NCI-H748 (cell line): ENCODE data around the gene COL11A2.

ENCODE experiments used
- DNase-seq: peaks from one replicate; lab custom pipeline; 2025; ENCODE audit not compliant: unreplicated experiment; lab: John Stamatoyannopoulos, UW

The COL11A2 gene

DNA sequence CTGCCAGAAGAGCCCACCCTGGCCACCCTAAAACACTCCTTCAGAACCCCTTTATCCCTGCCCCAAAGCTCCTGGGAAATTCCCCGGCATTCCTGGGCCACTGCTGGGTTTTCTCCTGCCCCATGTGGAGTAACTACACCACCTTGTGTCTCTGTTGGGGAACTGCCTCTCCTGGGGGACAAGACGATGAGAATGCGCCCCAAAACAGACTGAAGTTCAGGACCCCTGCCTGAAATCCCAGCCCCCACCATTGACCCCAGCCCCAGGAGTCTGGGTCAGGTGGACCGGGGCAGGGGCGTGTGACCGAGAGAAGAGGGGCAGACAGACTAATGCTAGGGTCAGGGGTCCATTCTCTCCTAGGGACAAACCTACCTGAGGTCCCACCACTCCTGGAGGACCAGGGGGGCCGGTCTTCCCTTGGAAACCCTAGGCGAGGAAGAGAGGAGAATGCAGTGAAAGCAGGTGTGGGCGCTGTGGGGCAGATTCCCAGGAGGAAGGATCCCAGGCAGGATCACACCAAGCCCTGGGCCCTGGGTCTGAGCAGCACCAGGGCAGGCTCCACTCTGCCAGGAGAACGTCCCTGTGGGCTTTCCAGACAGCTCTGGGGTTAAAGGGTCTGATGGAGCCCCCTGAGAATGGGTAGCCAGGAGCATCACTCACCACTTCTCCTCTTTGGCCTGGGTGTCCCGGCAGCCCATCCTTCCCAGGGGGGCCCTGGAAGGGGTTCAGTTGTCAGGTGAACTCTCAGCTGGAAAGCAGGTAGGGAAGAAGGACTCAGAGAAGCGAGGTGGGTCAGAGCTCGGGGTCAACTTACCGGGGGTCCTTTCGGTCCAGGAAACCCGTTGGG is 19.4 kb downstream of the COL11A2 start:
- DNase-seq, result no peak

DNA sequence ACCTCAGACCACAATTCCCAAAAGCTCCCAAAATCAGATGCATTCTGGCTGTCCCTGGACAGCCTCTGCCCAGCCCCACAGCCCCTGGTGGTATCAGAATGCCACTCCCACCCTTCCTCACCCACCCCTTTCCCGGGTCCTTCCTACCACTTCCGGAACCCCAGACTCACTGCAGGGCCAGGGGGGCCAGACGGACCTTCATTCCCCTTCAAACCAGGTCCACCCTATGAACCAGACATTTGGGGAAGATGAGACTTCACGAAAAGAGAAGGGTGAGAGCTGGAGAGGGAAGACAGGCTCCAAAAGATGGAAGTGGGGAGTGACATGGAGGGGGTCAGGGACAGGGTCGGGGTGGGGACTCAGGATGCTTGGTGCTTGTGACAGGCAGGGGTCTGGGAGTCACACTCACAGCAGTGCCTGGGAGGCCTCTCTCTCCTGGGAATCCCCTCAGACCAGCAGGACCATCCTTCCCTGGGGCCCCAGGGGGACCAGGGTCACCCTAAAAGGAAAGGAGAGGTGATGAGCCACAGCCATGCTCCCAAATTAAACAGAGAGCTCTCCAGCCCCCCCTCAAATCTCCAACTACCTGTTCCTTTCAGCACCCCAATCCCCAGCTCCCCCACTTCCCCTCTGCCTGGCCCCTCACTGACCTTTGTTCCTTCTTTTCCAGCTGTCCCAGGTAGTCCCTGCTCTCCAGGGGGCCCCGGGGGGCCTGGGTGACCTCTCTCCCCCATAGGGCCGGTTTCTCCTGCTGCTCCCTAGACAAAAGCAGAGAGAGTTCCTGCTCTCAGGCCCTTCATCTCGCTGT is 20.2 kb downstream of the COL11A2 start:
- DNase-seq, result no peak

DNA sequence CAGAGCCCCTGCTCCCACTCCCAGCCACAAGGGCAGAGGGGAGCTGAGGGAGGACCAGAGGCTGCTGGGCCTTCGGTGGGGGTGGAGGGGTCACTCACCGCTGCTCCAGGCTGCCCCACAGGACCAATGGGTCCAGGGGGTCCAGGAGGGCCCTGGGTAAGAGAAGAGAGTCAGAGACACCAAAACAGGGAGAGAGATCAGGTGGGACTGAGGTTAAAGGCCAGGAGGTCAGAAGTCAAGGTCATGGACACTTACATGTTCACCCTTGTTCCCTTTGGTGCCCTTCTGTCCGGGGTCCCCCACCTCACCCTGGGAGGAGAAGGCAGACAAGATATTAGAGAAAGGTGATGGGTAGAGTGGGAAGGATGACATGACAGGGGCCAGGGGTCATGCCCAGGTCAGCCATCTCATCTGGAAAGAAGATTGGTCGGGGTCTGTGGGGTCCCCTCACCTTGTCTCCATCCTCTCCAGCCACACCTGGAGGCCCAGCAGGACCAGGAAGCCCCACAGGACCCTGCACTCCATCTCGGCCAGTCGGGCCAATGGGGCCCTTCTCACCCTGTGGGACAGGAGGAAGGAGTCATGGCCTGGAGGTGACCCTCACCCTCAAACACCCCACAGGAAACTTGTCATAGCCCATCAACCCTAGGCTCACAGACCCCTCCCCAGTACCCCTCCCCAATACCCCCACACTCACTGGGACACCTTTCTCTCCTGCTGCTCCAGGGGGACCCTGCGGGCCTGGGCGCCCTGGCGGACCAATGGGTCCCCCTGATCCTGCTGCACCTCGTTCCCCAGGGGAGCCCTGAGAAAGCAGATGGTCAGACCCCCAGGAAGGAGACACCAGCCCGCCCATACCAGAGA is 21.0 kb downstream of the COL11A2 start:
- DNase-seq, result no peak

DNA sequence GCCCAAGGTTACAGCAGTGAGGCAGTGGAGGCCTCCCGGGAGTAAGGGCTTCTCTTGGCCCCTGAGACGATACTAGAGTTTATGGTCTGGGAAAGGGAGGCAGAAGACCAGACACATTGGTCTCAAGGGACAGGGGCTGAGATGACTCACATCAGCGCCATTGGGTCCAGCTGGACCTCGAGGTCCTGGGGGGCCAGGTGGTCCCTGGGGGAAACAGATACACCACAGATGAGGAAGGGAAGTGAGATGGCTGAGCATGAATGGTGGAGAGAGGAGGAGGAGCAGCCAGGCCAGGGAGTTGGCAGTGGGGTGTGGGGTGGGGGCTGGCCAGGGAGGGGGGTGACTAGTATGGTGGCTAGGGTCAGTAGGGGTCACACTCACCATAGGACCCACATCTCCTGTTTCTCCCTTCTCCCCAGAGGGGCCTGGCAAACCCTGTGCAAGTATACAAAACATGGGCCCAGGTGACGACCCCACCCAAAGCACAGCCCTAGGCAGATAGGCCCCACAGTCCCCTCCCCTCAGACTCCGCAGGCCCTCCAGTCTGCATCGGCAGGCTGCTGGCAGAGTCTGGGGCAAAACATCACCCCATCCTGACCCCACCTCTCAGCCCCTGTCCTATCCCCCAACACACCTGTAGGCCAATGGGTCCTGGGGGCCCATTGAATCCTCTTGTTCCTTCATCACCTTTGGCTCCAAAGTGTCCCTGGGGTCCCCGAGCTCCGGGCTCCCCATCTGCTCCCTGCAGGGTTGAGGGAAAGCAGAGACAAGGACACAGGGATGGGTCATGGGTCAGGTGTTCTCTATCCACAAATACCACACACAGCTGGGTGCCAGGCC is 21.9 kb downstream of the COL11A2 start:
- DNase-seq, result no peak

DNA sequence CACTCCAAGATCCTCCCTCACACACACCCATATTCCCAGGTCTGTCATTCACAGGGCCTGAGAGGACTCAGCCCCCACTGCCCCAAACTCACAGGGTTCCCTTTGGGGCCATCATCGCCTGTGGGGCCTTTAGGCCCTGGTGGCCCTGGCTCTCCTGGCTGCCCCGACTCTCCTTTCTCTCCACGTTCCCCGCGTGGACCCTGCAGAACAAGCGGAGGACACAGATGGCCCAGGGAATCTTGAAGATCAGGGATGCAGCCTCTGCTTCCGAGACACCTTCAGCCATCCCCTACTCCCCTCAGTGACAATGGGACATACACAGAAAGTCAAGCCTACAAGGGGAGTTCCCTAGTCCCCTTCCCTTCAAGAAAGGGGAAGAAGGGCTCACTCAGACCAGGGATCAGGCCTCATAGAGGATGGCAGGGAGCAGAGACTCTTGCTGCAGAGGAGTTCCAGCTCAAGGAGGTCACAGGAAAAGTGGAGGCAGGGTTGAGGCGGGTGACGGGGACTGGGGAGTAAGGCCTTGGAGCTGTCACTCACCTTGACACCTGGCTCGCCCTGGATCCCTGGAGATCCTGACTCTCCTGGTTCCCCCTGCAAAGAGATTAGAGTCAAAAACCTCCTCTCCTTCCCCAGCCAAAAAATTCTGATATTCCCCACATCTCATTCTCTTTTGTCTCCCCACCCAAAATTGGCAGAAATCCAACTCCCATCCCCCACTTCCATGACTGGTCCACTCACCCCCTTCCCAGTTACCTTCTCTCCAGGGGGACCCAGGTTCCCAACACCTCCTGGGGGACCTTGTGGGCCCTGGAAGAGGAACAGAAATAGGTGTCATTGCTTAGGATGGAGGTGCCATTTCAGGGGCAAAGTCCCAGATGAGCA is 22.7 kb downstream of the COL11A2 start:
- DNase-seq, result no peak

DNA sequence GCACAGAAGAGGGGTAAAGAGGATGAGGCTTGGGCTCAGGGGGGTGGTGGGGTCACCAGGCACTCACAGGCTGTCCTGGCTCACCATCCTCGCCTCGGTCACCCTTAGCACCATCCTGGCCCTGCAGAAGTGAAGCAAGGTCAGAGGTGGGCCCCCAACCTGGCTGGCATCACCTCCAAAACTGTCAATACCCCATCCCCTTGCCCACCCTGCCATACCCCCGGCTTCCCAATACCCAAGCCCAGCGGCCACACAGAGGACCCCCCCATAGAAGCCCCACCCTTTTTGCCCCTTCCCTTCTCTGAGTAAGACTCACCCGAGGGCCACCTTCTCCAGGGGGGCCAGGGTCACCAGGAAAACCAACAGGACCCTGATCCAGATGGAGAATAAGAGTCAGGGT is 23.6 kb downstream of the COL11A2 start:
- DNase-seq, result no peak

DNA sequence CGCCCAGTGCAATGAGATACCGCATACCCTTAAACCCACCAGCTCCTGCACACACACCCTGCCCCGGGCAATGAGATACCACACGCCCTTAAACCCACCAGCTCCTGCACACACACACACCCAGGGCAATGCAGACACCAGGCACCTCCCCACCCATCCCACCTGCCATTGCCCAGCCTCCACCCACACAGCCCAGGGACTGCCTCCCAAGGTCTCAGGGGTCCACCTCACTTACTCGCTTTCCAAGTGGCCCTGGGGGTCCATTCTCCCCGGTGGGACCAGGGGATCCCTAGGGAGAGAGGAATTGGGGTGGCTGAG is 24.0 kb downstream of the COL11A2 start:
- DNase-seq, result no peak

DNA sequence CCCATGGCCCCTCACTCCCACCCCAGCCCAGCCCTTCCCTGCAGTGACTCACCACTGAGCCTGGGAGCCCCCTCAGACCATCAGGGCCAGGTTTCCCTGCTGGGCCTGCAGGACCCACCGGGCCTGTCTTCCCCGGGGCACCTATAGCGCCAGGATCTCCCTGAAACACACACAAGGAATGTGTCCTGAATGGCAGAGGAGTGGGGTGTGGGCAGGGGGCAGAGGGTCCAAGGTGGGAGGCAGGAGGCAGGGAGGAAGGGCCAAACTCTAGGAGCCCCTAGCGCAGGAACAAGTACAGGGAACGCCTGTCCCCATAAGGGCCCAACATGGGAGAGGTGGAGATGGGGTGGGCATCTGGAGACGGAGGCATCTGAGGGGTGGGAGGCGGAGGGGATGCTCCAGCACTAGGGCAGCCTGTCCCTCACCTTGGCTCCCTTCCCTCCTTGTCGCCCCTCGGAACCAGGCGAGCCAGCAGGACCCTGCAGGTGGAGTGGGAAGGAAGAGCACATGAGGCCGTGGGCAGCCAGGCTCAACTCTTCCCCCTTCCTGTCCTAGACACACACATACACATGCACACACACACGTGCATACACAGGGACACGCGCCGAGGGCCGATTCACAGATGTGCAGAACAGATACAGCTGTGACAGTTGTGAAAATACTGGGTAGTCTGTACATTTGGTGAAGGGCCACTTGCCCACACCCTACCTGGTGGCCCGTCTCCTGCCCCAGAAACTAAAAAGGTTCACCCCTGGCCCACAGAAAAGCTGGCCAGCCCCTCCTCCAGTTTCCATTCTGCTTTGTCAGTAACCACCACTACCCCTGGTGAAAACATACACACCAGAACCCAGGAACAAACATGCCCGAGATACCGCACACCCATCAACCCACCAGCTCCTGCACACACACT is 24.6 kb downstream of the COL11A2 start:
- no peak for DNase-seq

DNA sequence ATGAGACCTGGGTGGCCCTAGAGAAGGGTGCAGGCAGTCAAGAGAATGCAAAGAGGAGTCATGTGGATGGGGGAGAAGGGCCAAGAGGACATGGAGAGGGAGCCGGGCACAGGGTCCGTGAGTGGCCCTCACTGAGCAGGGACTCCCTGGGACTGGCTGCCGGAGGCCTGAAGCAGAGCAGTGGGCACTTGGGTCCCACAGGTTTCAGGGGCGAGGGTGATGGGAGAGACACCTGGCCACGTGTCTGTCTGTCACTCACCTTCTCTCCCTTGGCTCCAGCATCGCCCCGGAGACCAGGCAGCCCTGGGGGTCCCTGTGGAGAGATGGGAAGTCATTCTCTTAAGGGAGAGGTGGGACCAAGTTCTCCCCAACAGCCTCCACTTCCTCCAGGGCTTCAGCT is 25.5 kb downstream of the COL11A2 start:
- no peak for DNase-seq

DNA sequence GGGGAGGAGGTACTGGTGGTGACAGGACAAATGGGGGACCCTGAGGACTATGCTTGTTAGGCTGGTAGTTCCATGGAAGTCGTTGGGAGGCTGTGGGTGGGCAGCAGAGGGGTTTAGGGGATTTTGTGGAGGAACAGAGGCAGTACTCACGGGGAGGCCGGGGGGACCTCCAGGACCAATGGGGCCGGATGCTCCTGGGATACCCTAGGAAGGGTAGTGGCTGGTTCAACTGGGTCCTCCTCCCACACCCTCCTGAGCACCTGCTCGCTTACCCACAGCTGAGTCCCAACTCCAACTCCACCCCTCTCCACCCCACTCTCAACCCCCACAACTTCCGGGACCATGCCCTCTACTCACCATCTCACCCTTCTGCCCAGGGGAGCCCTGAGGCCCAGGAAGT is 25.9 kb downstream of the COL11A2 start:
- no peak for DNase-seq

DNA sequence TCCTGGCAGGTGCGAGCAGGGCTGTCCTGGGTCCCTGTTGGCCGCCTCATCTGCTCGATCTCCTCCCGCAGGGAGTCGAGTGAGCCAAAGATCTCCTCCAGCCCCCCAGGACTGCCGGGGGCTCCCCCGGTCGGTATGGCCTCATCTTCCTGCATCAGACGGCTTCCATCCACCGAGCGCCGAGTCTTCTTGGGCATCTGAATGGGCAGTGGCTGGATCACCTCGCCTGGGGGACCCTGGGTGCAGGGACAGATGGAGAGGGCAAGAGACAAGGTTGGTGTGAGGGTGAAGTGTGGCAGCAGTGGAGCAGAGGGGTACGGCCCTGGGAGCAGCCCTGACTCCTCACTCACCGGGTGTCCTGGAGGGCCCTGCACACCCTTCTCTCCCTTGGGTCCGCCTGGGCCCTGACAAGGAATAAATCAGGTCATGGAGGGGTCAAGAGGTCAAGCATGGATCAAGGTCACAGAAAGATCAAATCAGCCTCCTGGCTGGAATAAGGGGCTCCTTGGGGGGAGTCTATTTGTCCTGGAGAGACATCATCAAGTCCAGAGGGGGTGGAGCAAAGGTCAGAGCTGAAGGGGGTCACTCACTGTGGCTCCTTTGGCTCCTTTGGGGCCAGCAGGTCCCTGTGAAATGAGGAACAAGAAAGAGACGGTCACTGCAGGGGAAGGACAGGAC is 26.5 kb downstream of the COL11A2 start:
- no peak for DNase-seq

DNA sequence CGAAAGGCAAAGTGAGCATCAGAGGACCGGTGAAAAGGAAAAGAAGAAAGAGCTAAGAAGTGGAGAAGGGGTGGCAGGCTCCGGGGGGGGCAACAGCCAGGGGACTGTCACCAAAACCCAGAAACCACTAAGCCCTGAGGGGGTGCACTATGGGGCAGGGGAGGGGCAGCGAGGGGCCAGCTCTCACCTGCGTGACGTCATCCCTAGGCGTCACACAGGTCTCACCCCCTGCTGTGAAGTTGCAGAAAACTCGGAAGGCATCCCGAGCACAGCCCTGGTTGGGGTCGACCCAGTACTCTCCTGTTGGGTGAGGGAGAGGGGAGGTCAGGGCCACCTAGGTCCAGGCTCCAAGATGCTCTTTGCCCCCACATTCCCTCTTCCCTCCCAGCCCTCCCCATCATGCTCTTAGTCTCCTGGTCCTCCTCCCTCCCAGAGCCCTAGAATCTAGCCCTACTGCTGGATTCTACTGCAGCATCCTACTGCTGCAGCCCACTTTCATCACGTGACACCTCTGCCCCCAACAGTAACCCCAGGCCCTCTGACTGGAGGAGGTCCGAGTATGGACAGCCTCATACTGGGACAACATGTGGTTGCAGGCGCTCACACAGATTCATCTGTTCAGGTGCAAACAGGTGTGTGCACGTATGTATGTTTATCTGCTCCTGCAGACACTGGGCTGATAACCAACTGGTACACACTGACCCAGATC is 27.4 kb downstream of the COL11A2 start:
- no peak for DNase-seq

DNA sequence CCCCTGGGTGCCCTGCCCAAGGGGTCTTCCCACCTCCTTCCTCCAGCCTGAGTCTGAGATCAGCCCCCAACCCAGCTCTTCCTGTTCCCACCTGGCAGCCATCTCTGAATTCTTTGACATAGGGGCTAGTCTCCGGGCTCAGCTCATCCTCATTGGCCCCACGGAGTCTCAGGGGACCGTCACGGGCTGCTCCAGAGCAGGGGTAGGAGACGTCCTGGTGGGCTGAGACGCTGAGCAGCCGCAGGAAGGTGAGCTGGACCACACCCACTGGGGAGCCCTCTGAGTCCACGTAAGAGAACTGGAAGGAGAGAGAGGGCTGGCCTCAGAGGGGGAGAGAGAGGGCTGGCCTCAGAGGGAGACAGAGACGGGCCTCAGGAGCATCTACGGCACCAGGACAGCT is 28.1 kb downstream of the COL11A2 start:
- DNase-seq, result no peak

DNA sequence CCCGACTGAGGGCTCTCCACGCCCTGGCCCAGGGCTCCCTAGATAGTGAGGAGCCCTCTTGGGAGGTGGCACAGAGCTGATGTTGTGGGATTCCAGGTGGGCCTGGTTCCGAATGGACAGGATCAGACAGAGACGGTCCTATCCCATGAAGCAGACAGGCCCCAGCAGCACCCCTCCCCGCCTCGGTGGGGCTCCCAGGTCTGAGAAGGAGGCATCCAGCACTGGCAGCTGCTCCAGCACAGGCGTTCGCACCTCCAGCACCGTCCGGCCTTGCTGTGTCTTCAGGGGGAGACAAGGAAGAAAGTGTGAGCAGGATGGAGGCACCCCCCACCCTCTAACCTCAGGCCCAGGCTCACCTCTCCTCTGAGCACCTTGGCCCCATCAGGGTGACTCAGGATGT is 28.7 kb downstream of the COL11A2 start:
- DNase-seq, result no peak

DNA sequence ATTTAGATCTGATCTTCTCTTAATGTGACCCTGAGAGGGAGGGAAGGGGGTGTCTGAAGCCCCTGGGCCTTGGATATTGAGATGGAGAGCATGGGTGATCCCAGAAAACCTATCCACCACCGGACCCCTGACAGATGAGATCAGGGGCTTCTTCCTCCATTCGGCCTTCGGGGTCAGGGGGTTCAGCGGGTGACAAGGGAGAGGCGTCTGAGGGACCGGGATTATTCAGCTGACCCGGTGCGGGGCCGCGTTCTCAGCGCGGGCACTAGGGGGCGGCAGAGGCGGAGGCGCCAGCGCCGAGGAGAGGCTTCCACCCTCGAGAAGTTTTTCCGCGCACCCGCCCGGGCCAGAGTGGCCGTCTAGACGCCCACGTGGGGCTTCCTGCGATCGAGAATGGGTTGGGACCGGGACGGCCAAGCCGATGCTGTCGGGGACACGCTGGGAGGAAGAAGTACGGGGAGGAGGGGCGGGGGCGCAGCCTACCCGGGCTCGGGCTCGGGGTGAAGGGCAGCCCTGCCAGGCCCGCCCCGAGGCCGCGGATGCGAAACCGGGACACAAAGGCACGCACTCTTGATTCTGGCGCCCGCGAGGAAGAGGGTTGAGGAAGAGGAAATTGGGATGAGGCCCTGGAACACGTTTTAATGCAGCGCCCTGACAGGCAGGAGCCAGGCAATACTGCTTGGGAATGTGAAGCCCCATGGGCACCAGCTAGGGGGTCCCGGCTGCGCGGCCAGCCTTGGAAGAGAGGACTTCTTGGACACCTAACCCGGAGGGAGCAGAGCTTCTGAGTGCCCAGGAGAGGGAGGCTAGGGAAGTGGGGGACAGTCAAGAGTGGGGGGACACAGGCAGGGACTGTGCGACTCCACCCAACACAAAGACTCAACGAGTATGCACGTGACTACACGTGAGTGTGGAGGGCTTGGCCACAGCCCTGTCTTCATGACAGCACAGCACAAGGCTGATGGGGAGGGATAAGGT is 30.6 kb downstream of the COL11A2 start:
- peak; percentile 74 for DNase-seq

DNA sequence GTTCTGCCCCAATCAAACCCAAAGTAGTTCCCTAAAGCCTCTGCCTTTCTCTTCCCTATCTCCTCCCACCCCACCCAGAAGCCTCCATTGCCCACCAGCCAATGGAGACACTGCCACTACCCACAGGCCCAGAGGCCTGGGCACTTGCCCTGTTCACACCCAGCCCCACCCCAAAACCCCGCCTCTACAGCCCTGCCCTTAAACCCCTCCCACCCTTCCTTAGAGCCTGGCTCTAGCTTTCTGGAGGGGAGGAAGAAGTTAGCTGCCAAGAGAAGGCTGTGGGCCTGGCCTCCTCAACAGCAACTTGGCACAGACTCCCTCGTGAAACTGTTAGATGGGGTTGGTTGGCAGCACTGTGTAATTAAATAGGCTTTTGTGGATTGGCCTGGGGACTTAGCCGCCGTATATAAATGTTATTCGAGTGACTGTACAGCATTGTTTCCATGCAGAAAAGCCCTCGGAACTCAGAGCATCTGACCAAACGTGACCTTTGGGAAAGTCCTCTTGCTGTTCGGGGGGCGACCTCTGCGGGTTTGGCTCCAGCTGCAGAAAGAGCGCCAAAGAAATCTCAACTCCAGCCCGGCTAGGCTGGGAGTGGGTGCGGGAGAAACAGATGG is 31.4 kb downstream of the COL11A2 start:
- no peak for DNase-seq
